ENCODE results near the gene MBTPS1.

MBTPS1 gene

DNA sequence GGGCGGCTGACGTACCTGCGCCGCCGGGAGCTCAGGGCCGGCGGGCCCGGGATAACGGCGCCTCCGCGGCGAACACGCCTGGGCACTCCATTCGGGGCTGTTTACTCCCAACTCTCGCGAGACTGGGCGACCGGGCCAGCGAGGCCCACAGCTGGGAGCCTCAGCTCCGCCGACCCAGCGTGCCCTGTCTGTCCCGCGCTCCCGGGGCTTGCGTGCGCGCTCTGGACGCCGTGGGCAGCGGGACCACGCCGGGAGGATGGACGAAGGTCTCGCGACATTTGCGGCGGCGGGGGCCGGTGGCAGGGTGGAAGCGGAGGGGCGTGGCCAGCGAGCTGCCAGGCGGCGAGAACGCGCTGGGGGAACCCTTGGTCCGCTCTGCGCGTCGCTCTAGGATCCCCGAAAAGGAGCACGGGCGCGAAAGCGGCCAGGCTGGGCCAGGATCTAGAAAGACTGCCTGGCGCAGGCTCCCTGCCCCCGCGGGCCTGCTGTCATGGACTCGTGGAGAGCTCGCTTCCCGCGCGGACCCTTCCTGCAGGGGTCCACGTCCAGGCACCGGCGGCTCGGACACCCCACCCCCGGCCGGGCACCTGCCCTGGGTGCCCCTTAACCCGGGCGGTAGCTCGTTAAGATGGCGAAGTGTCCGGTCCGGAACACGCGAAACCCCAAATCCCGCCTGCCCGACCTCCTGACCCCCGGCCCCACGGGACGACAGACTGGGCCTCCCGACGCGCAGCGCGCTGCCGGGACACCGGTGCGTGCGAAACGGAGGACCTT is at the start of gene MBTPS1:
Gene MBTPS1 (minus strand): TSS at position 223 of the 774 bp plus-strand sequence. CDS start 15,159 bp downstream, outside the sequence.
- peak; percentile 92 to 93 for DNase-seq

DNA sequence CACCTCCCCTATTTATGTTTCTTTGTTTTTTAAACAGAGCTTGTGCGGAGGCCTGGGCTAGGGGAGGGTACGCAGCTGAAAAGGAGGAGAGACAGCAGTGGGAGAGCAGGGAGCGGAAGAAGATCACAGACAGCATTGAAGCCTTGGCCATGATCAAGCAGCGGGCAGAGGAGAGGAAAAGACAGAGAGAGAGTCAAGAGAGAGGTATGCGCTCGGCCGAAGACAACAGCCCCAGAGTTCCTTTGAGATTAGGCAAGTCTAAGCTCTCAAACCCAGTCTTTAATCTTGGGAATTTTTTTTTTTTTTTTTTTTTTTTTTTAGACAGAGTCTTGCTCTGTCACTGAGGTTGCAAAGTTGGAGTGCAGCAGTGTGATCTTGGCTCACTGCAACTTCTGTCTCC is 49.0 kb upstream of the MBTPS1 start:
- no peak for DNase-seq

DNA sequence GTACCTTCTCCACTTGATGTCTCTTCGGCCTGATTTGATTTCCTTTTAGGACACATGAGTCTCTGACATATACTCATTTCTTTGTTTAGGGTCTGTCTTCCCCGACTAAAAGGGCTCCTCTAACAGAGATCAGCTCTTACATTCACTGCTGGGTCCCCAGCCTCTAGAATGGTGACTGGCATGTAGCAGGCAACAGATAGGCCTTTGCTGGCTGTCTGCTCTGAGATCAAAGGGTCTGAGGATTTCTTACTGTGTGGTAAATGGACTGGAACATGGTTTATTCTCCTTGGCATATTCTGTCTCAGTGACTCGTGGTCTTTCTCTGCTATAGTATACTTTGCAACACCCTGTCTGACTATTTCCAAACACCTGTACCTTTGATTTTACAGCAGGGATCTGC is 45.1 kb upstream of the MBTPS1 start:
- DNase-seq, result no peak

DNA sequence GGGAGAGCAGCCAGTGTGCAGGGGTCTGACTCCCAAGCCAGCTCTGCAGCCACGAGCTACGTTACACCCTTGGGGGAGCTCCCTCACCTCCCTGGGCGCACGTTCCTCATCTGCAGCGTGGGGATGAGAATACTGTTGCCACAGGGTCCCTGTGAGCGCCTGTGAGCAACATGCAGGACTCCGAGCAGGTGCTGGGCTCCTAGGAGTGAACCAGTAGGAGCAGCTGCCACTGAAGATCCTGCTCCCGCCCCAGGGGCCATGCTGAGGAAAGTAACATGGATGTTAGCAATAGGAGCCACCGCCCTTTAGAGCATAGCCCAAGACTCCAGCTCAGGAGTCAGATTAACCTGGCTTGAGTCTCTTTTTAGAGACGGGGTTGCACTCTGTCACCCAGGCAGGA is 44.3 kb upstream of the MBTPS1 start:
- DNase-seq, result no peak

DNA sequence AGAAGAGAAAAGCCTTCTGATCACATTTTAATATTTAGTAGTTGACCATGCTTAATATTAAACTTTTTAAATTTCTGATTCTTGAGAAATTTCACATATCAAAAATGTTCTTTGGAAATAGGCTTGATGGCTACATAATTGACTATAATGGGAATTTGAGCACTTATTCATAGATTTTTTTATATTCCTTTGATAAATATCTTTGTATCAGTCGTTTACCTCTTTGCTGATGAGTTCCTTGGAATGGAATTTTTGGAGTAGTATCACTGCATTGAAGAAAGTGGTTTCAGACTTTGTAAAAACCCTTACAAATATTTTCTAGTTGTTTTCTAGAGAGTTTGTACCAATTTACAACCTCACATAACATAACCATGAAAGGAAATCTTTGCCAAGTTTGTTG is 43.1 kb upstream of the MBTPS1 start:
- DNase-seq, result no peak

DNA sequence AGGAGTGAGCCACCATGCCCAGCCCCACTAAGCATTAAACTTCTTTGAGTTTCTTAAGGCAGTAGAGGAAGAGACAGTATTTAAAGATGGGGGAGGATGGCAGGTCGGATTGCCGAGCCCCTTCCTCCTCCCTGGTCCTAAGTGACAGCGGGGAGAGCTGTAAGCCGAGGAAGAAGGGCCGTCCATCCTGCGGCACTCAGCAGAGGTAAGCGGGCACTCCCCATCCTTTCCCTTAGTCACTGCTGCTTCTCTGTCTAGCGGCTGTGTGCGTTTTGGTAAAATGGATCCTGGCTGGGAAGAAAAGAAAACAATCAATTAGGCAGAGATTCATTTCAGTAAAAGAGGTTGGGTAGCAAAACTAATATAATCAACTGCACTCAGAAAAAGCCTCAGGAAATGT is 42.3 kb upstream of the MBTPS1 start:
- DNase-seq, result no peak

DNA sequence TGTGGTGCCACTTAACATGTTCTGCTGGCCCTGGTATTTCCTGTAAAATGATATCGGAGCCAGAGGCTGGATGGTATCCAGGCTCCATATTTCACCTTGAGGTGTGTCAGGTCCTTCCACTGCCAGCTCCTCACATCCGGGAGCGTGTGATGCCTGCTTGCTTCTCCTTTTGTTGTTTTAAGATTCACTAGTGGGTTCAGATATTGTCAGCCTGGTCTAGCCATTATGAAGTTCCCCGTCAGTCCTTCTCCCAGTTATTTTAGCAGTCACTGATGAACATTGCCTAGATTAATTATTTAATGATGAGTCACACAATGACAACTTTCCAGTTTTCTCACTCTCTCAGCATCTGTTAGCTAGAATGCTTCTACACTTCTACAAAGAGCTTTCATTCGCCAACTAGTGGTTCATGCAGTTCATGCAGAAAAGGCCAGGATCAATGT is 39.6 kb upstream of the MBTPS1 start:
- no peak for DNase-seq

DNA sequence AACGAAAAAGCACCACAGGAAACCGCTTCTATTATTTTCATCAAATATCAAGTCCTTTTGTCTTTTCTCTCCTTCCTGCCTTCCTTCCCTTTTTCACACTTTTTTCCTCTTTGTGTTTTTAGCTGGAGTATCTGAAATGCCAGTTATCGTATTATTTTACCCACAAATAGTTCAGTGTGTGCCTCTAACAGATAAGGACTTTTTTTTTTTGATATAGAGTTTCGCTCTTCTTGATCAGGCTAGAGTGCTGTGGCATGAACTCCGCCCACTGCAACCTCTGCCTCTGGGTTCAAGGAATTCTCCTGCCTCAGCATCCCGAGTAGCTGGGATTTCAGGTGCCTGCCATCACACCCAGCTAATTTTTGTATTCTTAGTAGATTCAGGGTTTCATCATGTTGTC is 39.0 kb upstream of the MBTPS1 start:
- DNase-seq, result no peak

DNA sequence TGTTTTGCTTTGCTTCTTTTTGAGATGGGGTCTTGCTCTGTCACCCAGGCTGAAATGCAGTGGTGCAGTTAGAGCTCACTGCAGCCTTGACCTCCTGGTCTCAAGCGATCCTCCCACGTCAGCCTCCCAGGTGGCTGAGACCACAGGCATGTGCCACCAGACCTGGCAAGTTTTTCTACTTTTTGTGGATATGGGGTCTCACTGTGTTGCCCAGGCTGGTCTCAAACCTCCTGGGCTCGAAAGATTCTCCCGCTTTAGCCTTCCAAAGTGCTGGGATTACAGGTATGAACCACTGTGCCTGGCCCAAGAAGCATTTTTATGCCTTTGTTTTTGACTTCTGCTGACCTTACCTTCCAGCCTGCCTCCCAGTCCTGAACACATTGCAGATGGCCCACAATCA is 38.5 kb upstream of the MBTPS1 start:
- no peak for DNase-seq

DNA sequence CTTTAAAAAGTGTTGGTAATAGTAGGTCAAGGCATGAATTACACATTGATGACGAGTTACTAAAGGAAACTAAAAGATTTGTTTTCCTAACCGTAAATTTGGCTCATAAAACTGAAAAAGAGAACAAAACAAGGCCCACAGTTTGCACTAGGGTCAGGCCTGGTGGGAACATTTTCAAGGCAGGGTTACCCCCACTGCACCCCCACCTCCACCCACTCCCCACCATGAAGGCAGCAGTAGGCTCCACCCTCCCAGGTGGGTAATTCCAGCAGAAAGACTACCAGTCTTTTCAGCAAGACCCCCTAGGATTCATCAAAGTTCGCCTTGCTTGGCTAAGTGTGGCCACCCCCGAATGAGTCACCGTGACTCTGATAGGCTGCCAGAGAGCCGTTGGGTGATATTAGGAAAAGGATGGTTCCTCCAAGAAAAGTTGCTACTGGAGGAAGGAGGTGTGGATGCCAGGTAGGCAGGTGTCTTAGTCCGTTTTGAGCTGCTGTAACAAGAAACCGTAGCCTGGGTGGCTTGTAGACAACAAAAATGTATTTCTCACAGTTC is 37.0 kb upstream of the MBTPS1 start:
- DNase-seq, result no peak

DNA sequence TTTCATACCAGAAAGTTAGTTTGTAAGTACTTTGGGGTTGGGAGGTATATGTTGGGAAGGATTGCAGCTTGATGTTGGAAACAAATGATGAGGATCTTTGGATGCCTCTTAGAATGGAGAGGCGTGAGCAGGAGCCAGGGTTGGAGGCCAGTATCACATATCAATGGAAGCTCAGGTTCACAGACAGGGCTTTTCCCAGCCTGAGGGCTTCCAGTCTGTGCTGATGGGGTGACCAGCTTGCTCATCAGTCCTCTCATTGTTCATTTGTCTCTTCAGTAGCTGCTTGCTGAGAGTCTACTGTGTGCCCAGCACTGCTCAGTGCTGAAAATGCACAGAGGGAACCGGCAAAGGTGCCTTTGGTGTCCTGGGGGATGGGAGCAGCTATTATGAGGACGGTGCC is 34.2 kb upstream of the MBTPS1 start:
- no peak for DNase-seq

DNA sequence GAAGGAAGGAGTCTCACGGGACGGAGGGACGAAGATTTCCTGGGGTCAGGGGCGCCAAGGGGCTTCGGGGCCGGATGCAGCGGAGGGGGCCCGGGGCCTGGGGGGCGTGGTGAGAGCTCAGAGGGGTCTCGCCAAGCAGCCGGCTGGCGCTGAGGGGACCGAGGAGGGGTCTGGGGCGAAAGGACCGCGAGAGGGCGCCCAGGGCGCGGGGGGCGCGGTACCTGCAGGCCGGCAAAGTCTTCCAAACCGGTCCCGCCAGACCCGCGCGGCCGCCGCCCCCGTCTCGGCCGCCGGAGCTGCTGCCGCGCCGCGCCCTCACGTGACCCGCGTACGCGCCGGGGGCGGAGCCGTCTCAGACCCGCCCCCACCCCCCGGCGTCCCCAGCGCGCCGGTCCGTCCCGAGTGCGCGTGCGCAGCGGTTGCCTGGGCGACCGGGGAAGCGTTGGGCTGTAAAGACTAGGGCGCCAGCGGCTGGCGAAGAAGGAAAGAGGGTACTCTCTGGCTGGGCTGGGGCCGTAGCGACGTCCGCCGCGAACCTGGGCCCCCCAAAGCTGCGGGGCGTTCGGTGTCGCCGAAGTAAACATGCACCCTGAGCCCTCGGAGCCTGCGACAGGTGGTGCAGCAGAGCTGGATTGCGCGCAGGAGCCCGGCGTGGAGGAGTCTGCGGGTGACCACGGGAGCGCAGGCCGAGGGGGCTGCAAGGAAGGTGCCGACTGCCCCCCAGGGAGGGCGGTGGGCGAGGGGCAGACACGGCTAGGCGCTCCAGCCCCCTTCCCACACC is 28.3 kb upstream of the MBTPS1 start, which contains the start of the genes DNAAF1 and HSDL1:
Gene DNAAF1 (plus strand): TSS at position 450 of the 781 bp plus-strand sequence. CDS start 133 bp downstream, at position 583.
Gene HSDL1 (minus strand): TSS at position 319 of the 781 bp plus-strand sequence. CDS start 13,856 bp downstream, outside the sequence.
- peak; percentile 62 to 67 for DNase-seq

DNA sequence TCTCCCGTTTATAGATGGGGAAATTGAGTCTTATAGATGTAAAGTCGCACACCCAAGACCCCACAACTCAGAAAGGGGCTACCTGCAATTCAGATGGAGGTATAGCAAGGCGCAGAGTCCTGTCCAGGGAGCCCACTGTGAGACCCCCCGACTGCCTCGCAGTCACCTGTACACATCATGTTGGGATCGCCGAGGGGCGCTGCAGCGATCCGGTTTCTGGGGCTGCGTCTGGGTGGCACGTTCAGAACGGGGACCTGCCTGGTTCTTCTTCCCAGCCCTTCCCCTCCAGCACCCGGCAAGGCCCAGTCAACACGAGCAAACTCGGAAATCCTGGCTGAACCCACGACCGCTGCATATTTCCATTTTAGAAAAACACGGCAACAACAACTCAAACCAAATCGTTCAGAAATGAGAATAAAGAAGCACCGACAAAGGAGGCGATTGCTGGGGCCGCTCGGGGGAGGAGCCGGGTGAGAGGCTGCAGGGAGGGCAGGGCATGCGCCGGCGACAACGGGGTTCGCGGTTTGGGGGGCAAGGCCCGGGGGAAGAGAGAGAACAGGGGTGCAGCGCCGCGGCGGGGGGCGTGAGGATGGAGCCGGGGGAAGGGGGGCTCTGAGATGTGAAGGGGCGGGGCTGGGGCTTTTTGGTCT is 27.6 kb upstream of the MBTPS1 start:
- DNase-seq, result peak in 1 of 2 experiments; percentile 5

DNA sequence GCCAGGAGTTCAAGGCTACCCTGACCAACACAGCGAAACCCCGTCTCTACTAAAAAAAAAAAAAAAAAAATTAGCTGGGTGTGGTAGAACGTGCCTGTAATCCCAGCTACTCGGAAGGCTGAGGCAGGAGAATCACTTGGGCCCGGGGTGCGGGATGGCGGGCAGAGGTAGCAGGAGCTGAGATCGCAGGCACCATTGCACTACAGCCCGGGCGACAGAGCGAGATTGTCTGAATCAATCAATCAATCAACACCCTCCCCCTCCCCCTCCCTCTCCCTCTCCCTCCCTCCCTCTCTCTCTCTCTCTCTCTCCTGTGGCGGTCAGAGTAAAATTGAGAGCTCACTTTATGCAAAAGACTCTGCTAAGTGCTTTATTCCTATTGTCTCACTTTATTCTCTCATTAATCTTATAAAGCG is 27.1 kb upstream of the MBTPS1 start:
- DNase-seq, result no peak

DNA sequence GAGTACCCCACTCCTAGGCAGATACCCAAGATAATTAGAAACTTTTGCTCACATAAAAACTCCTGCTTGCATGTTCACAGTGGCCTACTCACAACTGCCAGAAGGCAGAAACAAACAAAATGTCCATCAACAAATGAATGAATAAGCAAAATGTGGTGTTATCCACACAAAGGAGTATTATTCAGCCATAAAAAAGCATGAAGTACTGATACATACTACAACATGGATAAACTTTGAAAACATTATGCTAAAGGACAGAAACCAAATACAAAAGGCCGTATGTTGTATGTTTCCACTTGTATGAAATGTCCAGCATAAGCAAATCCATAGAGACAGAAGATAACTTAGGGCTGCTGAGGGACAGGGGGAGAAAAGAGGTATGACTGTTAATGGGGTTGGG is 26.3 kb upstream of the MBTPS1 start:
- no peak for DNase-seq

DNA sequence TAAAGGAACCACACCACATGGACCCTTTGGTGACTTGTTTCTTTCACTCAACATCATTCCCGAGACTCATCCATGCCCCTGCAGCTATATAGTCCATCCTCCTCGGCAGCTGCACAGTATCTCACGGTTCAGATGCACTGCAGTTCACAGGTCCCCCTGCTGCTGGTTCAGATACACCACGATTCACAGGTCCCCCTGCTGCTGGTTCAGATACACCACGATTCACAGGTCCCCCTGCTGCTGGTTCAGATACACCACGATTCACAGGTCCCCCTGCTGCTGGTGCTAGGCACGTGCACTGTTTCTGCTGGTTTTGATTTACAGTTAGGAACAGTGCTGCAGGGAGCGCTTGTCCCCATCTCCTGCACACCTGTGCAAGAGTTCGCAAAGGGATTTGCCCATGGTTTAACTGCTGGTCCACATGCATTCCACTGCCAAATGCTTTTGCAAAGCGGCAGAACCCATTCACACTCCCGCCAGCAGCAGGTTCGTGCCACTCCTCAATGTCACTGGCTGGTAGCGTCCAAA is 24.5 kb upstream of the MBTPS1 start:
- DNase-seq, result no peak

DNA sequence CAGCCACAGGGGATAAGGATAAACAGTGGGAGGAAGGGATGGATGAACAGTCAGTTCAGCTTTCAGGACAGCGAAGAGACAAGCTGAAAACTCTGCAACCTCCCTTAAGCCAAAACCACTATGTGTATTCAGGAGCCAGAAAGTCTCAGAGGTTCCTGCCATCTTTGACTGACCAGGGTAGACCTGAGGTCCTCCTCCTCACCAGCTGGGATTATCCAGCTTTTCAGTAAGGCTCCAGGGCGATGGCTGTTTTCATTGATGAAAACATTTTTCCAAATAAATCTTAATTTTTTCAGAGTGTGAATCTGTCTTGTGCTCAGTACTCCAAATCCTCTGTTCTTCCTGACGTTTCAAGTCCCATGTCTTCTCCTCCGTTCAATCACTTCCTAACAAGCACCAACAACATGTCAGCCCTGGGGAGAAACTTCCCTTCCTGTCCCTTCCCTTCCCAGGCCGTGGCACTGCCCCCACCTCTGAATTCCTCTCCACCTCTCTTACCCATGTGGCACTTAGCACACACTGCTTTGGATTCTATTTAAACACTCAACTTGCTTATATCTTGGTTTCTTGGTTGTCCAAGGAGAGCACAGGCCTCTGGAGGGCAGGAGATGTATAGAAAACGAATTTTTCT is 23.0 kb upstream of the MBTPS1 start:
- no peak for DNase-seq

DNA sequence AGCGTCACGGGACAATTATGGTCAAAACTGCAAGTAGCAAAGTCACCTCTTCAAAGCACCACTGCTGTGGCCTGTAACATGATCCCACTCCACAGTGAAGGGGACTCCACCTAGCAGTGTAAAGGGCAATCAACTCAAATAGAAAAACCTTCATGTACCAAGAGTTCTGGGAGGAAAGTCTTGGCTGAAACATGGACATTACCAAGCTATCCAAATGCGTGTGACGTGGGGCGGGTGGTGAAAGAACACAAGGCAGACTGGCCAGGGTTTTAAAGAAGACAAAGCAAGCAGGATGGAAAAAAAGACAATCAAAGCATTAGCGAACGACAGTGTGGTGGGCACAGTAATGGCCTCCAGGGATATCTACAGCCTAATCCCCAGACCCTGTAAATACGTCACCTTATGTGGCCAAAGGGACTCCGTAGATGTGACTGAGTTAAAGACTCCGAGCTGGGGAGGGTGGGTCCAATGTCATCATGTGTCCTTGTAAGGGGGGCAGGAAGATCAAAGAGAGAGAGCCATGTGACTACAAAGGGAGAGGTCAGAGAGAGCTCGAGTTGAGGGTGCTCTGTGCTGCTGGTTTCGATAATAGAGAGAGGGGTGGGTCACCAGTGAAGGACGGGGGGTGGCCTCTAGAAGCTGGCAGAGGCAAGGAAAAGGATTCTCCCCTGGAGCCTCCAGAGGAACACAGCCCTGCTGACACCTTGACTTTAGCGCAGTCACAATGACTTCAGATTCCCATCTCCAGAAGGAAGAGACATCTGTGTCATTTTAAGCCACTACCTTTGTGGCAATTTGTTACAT is 22.3 kb upstream of the MBTPS1 start:
- DNase-seq, result no peak

DNA sequence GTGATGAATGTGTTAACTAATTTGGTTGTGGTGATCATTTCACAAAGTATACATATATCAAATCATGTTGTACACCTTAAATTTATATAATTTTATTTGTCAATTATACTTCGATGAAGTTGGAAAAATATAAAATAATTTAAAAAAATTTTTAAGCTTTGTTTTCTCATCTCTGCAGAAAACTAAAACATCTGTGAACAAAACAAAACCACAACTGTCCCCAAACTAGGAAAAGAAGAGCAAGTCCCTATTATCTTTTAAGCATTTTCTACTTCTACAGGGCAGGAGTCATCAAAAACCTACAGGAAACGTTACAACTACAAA is 21.7 kb upstream of the MBTPS1 start:
- DNase-seq, result no peak

DNA sequence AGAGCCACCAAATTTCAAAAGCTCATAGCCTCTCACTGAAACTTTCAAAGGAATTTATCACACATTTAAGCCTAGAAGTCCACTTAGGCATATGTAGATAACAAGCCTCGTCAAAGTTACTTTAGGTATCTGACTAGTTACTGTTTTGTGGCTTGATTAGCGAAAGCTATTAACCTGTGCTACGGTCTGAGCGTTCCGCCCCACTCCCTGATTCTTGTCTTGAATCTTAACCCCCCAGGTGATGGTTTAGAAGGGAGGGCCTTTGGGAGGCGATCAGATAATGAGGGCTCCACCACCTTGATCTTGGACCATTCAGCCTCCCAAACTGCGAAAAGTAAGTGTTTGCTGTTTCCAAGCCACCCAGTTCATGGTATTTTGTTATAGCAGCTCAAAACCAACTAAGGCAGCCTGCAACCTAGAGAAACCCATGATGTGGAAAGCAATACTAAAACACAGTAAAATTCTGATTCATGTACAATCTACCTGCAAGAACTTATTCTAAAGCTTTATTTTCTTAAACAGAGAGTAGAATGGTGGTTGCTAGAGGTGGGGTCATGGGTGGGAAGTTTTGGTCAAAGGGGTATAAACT is 21.1 kb upstream of the MBTPS1 start:
- no peak for DNase-seq

DNA sequence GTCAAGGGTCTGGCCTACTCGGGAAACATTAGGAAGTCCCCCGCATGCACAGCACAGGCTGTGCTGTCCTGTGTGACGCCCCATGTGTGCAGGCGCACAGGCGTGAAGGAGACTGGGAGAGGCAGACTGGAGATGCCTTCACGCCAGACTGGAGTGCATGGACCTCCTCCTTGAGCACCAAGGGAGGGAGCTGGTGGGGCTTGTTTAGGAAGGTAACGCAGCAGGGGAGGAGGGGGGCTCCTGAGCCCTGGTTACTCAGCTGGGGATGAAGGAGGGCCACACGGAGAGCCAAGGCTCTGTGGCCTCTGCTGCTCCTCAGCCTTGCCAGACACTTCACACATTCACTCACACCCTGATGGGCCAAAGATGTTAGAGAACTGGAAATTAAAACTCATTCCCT is 20.5 kb upstream of the MBTPS1 start:
- DNase-seq, result no peak

Measured in AML-193 (cell line).